Neural cell (in vitro differentiated cells): ENCODE measurements around the gene CD99. TPM values are rescaled to one million over a fixed set of nuclear protein-coding genes. Genes with fewer than 3 reads are reported as not detected.

Experiments
- H2AFZ ChIP-seq: fragments of 200-600, 300-800 bp; sonication (generic), shearing (Covaris generic); 2 replicates; pipeline ENCODE4 v1.6.0; 2014; ENCODE audit warnings: low read depth, mild to moderate bottlenecking, antibody characterized with exemption, low read length, moderate library complexity
- H3F3A ChIP-seq: fragments of 200-600 bp; shearing (Covaris generic); 2 replicates; pipeline ENCODE4 v1.6.1; 2016; ENCODE audit warnings: mild to moderate bottlenecking, moderate library complexity, mixed read lengths, antibody characterized with exemption, low read length; ENCODE audit not compliant: insufficient read depth, poor library complexity, severe bottlenecking
- H3K27ac ChIP-seq: fragments of 200-600, 300-800 bp; sonication (generic), shearing (Covaris generic); 2 replicates; pipeline ENCODE4 v1.5.1; 2014; ENCODE audit warnings: mild to moderate bottlenecking, low read length, moderate library complexity
- H3K27me3 ChIP-seq: fragments of 300-800, 200-600 bp; sonication (generic), shearing (Covaris generic); 2 replicates; pipeline ENCODE4 v1.6.0; 2014; ENCODE audit warnings: mild to moderate bottlenecking, low read depth, low read length, moderate library complexity; ENCODE audit not compliant: insufficient read depth
- H3K36me3 ChIP-seq: fragments of 300-800, 200-600 bp; sonication (generic), shearing (Covaris generic); 2 replicates; pipeline ENCODE4 v1.5.1; 2014; ENCODE audit warnings: mild to moderate bottlenecking, antibody characterized with exemption, low read length, moderate library complexity; ENCODE audit not compliant: insufficient read depth
- H3K4me2 ChIP-seq: fragments of 300-800, 200-600 bp; sonication (generic), shearing (Covaris generic); 2 replicates; pipeline ENCODE4 v1.6.0; 2014; ENCODE audit warnings: mild to moderate bottlenecking, low read length
- H3K4me3 ChIP-seq: fragments of 300-800, 200-600 bp; sonication (generic), shearing (Covaris generic); 2 replicates; pipeline ENCODE4 v1.5.1; 2014; ENCODE audit warnings: mild to moderate bottlenecking, low read length, moderate library complexity
- H3K79me2 ChIP-seq: fragments of 200-600 bp; shearing (Covaris generic); replicated peaks from 2 replicates; pipeline ENCODE4 v1.6.0; 2014; ENCODE audit warnings: mild to moderate bottlenecking, low read length, moderate library complexity; ENCODE audit not compliant: insufficient read depth
- H3K9ac ChIP-seq: fragments of 300-800, 200-600 bp; sonication (generic), shearing (Covaris generic); 2 replicates; pipeline ENCODE4 v1.6.1; 2016; ENCODE audit warnings: mild to moderate bottlenecking, low read length, mixed read lengths
- H3K9me2 ChIP-seq: fragments of 200-600 bp; shearing (Covaris generic); 2 replicates; pipeline ENCODE4 v1.6.1; 2016; ENCODE audit warnings: mild to moderate bottlenecking, low read length, mixed read lengths; ENCODE audit not compliant: insufficient read depth
- H3K9me3 ChIP-seq: fragments of 200-600, 300-800 bp; sonication (generic), shearing (Covaris generic); 2 replicates; pipeline ENCODE4 v1.6.1; 2016; ENCODE audit warnings: mild to moderate bottlenecking, mixed run types, low read length, moderate library complexity, mixed read lengths
- H4K20me1 ChIP-seq: fragments of 200-600 bp; shearing (Covaris generic); 2 replicates; pipeline ENCODE4 v1.6.1; 2016; ENCODE audit warnings: mild to moderate bottlenecking, mixed run types; ENCODE audit not compliant: insufficient read depth
- EP300 ChIP-seq: fragments of 450-650 bp; conservative IDR thresholded peaks from 2 replicates; pipeline ENCODE4 v1.6.1; 2014; ENCODE audit warnings: antibody characterized with exemption, mild to moderate bottlenecking, moderate library complexity; ENCODE audit not compliant: poor library complexity, severe bottlenecking
- EZH2 ChIP-seq: fragments of 200-600, 300-800 bp; shearing (Covaris generic), sonication (generic); IDR thresholded peaks from 2 replicates; pipeline ENCODE4 v1.6.1; 2014; ENCODE audit warnings: antibody characterized with exemption, low read length, borderline replicate concordance, mild to moderate bottlenecking; ENCODE audit not compliant: insufficient read depth, poor library complexity, severe bottlenecking
- MXI1 ChIP-seq: fragments of 450-650 bp; conservative IDR thresholded peaks from 2 replicates; pipeline ENCODE4 v1.6.1; 2014; ENCODE audit warnings: antibody characterized with exemption, mild to moderate bottlenecking; ENCODE audit not compliant: poor library complexity, severe bottlenecking
- POLR2AphosphoS5 ChIP-seq: IDR thresholded peaks from 2 replicates; pipeline ENCODE4 v1.6.1; 2012
- RAD21 ChIP-seq: fragments of 450-650 bp; conservative IDR thresholded peaks from 2 replicates; pipeline ENCODE4 v1.6.1; 2014; ENCODE audit warnings: antibody characterized with exemption, mild to moderate bottlenecking, moderate library complexity
- REST ChIP-seq: IDR thresholded peaks from 2 replicates; pipeline ENCODE4 v1.6.1; 2012; ENCODE audit warnings: borderline replicate concordance
- SMC3 ChIP-seq: fragments of 450-650 bp; conservative IDR thresholded peaks from 2 replicates; pipeline ENCODE4 v1.6.1; 2014; ENCODE audit warnings: antibody characterized with exemption, mild to moderate bottlenecking, moderate library complexity; ENCODE audit not compliant: poor library complexity
- TAF1 ChIP-seq: IDR thresholded peaks from 2 replicates; pipeline ENCODE4 v1.6.1; 2012; ENCODE audit warnings: low read depth
- polyA plus RNA-seq: library from polyadenylated mRNA; depleted of rRNA; stranded (reverse); fragments of >200 nt; gene quantifications from 2 replicates; pipeline ENCODE4 v1.2.3, GENCODE V29; 2014
- TF ChIP-seq, protein P1 (sequence below): fragments of 450-650 bp; IDR thresholded peaks from 2 replicates; pipeline ENCODE4 v1.5.1; 2014; ENCODE audit warnings: antibody characterized with exemption, mild to moderate bottlenecking, moderate library complexity; ENCODE audit not compliant: poor library complexity, severe bottlenecking

Gene CD99
- polyA plus RNA-seq, 1 donor from 2014 or later, result 6.6 TPM

- TF ChIP-seq TAF1 (no peak), RAD21 (no peak), EP300 (no peak), MXI1 (no peak)
- Histone ChIP-seq H3K27ac (no peak overlapping the region), H3K4me2 (no peak overlapping the region), H3K4me3 (no peak overlapping the region), H3K9ac (no peak overlapping the region), H3K9me3 (no peaks in the 10 kb centered on the region), H3K9me2 (no peaks in the 10 kb centered on the region), H3K27me3 (no peaks in the 10 kb centered on the region), H3K79me2 (no peaks in the 10 kb centered on the region), H3K36me3 (no peaks in the 10 kb centered on the region), H3F3A (no peaks in the 10 kb centered on the region), H2AFZ (no peak overlapping the region), H4K20me1 (no peaks in the 10 kb centered on the region)
Observed at GRCh38 chrX:2784026-2784425, 92.9 kb downstream of the CD99 start.

- Histone ChIP-seq H3K79me2 (no peaks in the 10 kb centered on the region), H3K27me3 (no peaks in the 10 kb centered on the region), H2AFZ (no peak overlapping the region), H3K9me3 (no peaks in the 10 kb centered on the region), H3F3A (no peaks in the 10 kb centered on the region), H3K9ac (no peak overlapping the region), H3K27ac (no peak overlapping the region), H3K9me2 (no peaks in the 10 kb centered on the region), H3K4me3 (no peak overlapping the region), H3K4me2 (no peak overlapping the region), H4K20me1 (no peaks in the 10 kb centered on the region), H3K36me3 (no peaks in the 10 kb centered on the region)
- TF ChIP-seq RAD21, result no peak
- TF ChIP-seq, protein P1, sequence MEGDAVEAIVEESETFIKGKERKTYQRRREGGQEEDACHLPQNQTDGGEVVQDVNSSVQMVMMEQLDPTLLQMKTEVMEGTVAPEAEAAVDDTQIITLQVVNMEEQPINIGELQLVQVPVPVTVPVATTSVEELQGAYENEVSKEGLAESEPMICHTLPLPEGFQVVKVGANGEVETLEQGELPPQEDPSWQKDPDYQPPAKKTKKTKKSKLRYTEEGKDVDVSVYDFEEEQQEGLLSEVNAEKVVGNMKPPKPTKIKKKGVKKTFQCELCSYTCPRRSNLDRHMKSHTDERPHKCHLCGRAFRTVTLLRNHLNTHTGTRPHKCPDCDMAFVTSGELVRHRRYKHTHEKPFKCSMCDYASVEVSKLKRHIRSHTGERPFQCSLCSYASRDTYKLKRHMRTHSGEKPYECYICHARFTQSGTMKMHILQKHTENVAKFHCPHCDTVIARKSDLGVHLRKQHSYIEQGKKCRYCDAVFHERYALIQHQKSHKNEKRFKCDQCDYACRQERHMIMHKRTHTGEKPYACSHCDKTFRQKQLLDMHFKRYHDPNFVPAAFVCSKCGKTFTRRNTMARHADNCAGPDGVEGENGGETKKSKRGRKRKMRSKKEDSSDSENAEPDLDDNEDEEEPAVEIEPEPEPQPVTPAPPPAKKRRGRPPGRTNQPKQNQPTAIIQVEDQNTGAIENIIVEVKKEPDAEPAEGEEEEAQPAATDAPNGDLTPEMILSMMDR, result no peak
- no peak for TF ChIP-seq SMC3
- TF ChIP-seq MXI1, result no peak
- TF ChIP-seq EZH2, result no peak
Observed at GRCh38 chrX:2785538-2785937, 94.4 kb downstream of the CD99 start.

DNA sequence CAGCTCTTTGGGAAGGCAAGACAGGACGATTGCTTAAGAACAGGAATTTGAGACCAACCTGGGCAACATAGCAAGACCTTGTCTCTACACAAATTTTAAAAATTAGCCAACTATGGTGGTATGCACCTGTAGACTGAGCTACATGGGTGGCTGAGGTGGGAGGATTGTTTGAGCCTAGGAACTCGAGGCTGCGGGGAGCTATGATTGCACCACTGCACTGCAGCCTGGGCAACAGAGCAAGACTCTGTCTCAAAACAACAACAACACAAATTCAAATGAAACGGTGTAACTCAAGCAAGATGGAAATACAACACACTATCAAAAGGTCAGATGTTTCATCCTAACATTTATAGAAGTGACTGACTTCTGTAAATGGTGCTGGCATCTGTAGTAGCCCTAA, 97.9 kb downstream of the CD99 start:
- H3K4me3 ChIP-seq, result no peak overlapping the region
- H3K79me2 ChIP-seq, result no peaks in the 10 kb centered on the region
- no peaks in the 10 kb centered on the region for H3K9me2 ChIP-seq
- H4K20me1 ChIP-seq, result no peaks in the 10 kb centered on the region
- H3K36me3 ChIP-seq, result no peaks in the 10 kb centered on the region
- no peak overlapping the region for H2AFZ ChIP-seq
- no peak overlapping the region for H3K27ac ChIP-seq
- no peaks in the 10 kb centered on the region for H3K9me3 ChIP-seq
- H3K27me3 ChIP-seq, result no peaks in the 10 kb centered on the region
- no peaks in the 10 kb centered on the region for H3F3A ChIP-seq
- no peak overlapping the region for H3K4me2 ChIP-seq
- H3K9ac ChIP-seq, result no peak overlapping the region
- TF ChIP-seq REST (no peak), MXI1 (no peak), SMC3 (no peak), RAD21 (no peak), TAF1 (no peak), EP300 (no peak), POLR2AphosphoS5 (no peak), EZH2 (no peak)
- TF ChIP-seq, protein P1, result no peak
